CD4-positive, alpha-beta T cell treated with Interferon gamma for 1 hour (primary cell): ENCODE measurements around the gene GABARAPL1.
"Not testable (repeated sequence)": the region's sequence is repeated elsewhere in the genome, so short reads cannot be mapped to it uniquely, and the experiment has no call there.

Experiments
- DNase-seq: peaks from one replicate; pipeline ENCODE4 v3.0.0-alpha.2; 2020

GABARAPL1 gene

GRCh38 chr12:10212739-10213131 is at the start of gene GABARAPL1:
Gene GABARAPL1, plus strand, starts transcription at chr12:10212877. Its CDS starts 253 bp downstream, at chr12:10213130.
- DNase-seq, result peak; percentile 88

- DNase-seq, result no peak
Observed at GRCh38 chr12:10163084-10163483, 49.6 kb upstream of the GABARAPL1 start.

GRCh38 chr12:10165421-10165820 is 47.3 kb upstream of the GABARAPL1 start:
- DNase-seq, result no peak

GRCh38 chr12:10167599-10167998 is 45.1 kb upstream of the GABARAPL1 start:
- peak; percentile 30 for DNase-seq

- no peak for DNase-seq
Observed at GRCh38 chr12:10169104-10169503, 43.6 kb upstream of the GABARAPL1 start.

GRCh38 chr12:10170216-10170615 is 42.5 kb upstream of the GABARAPL1 start:
- no peak for DNase-seq

GRCh38 chr12:10171973-10172728 is 40.5 kb upstream of the GABARAPL1 start, which contains the start of gene OLR1:
Gene OLR1, minus strand, starts transcription at chr12:10172132. Its CDS starts 55 bp downstream, at chr12:10172077.
- no peak for DNase-seq

- no peak for DNase-seq
Observed at GRCh38 chr12:10174986-10175614, 37.6 kb upstream of the GABARAPL1 start.

GRCh38 chr12:10175846-10176636 is 36.6 kb upstream of the GABARAPL1 start:
- no peak for DNase-seq

GRCh38 chr12:10178821-10179220 is 33.9 kb upstream of the GABARAPL1 start, which contains the start of gene TMEM52B:
Gene TMEM52B, plus strand, starts transcription at chr12:10179032. Its CDS starts 543 bp downstream, at chr12:10179575.
- DNase-seq, result no peak

GRCh38 chr12:10179776-10180181 is 32.9 kb upstream of the GABARAPL1 start:
- no peak for DNase-seq

- DNase-seq, result peak; percentile 45
Observed at GRCh38 chr12:10182354-10183049, 30.2 kb upstream of the GABARAPL1 start.

- DNase-seq, result peak; percentile 18
Observed at GRCh38 chr12:10184261-10184843, 28.3 kb upstream of the GABARAPL1 start.

- peak; percentile 74 for DNase-seq
Observed at GRCh38 chr12:10186299-10186698, 26.4 kb upstream of the GABARAPL1 start.

GRCh38 chr12:10186958-10187357 is 25.7 kb upstream of the GABARAPL1 start:
- not testable (repeated sequence) for DNase-seq

GRCh38 chr12:10189653-10190052 is 23.0 kb upstream of the GABARAPL1 start:
- no peak for DNase-seq

GRCh38 chr12:10190558-10191388 is 21.9 kb upstream of the GABARAPL1 start:
- peak; percentile 62 for DNase-seq

GRCh38 chr12:10191865-10192264 is 20.8 kb upstream of the GABARAPL1 start:
- DNase-seq, result no peak

- no peak for DNase-seq
Observed at GRCh38 chr12:10194160-10194670, 18.5 kb upstream of the GABARAPL1 start.

GRCh38 chr12:10196210-10196609 is 16.5 kb upstream of the GABARAPL1 start:
- DNase-seq, result no peak

- no peak for DNase-seq
Observed at GRCh38 chr12:10197879-10198278, 14.8 kb upstream of the GABARAPL1 start.
